Peyer's patch (tissue), 4 donors: ENCODE data around the gene USP3. TPM values are rescaled to one million over a fixed set of nuclear protein-coding genes. Genes with fewer than 3 reads are reported as not detected.

Experiments
- DNase-seq, 3 donors: peaks; one replicate each; pipeline ENCODE4 v3.0.0-alpha.2; 2017 to 2019
- H3K27ac ChIP-seq, 4 donors: fragments of 200-600 bp; sonication (generic); one replicate each; pipeline ENCODE4 v1.5.1; 2016 to 2019
- H3K27me3 ChIP-seq, 2 donors: fragments of 200-600 bp; sonication (generic); one replicate each; pipeline ENCODE4 v1.5.1; 2019
- H3K36me3 ChIP-seq, 3 donors: fragments of 200-600 bp; sonication (generic); one replicate each; pipeline ENCODE4 v1.5.1; 2016 to 2019
- H3K4me1 ChIP-seq, 4 donors: fragments of 200-600 bp; sonication (generic); one replicate each; pipeline ENCODE4 v1.5.1; 2016 to 2019
- H3K4me3 ChIP-seq, 4 donors: fragments of 200-600 bp; sonication (generic); 1 replicate in 3 of 4; 2 replicates in 1 of 4; pipeline ENCODE4 v1.5.1; 2016 to 2019; ENCODE audit warnings: mild to moderate bottlenecking in 1 of 4
- H3K9me3 ChIP-seq, 4 donors: fragments of 200-600 bp; sonication (generic); one replicate each; pipeline ENCODE4 v1.5.1; 2016 to 2019; ENCODE audit warnings: mild to moderate bottlenecking in 1 of 4
- POLR2A ChIP-seq, 2 donors: fragments of 450-650 bp; IDR thresholded peaks; one replicate each; pipeline ENCODE4 v1.5.1; 2017; ENCODE audit warnings: antibody characterized with exemption in 2 of 2, mild to moderate bottlenecking in 2 of 2, moderate library complexity in 2 of 2
- total RNA-seq, 4 donors: library from RNA; depleted of rRNA; stranded (reverse); fragments of >200 nt; gene quantifications; one replicate each; pipeline ENCODE4 v1.1.0, GENCODE V29; 2016
- TF ChIP-seq, protein P1 (sequence below), 6 experiments: fragments of 450-650 bp in 4 of 6; fragments of 200-600 bp in 2 of 6; sonication (generic) in 1 of 6; IDR thresholded peaks; one replicate each; pipeline ENCODE4 v1.5.1; 2017 to 2019; ENCODE audit warnings: antibody characterized with exemption in 6 of 6, mild to moderate bottlenecking in 3 of 6, moderate library complexity in 1 of 6

Gene USP3
- total RNA-seq, 4 donors from 2014 or later = 67.8 to 86.1 (median 76.9) TPM

GRCh38 chr15:63465104-63465503 is 39.3 kb upstream of the USP3 start:
- H3K27ac ChIP-seq = peak overlapping the region in 1 of 4 donors; percentile 10
- no peak for DNase-seq
- H3K9me3 ChIP-seq = no peaks in the 10 kb centered on the region
- no peak for TF ChIP-seq POLR2A (IDR thresholded peaks at IDR 0.05)
- TF ChIP-seq, protein P1, sequence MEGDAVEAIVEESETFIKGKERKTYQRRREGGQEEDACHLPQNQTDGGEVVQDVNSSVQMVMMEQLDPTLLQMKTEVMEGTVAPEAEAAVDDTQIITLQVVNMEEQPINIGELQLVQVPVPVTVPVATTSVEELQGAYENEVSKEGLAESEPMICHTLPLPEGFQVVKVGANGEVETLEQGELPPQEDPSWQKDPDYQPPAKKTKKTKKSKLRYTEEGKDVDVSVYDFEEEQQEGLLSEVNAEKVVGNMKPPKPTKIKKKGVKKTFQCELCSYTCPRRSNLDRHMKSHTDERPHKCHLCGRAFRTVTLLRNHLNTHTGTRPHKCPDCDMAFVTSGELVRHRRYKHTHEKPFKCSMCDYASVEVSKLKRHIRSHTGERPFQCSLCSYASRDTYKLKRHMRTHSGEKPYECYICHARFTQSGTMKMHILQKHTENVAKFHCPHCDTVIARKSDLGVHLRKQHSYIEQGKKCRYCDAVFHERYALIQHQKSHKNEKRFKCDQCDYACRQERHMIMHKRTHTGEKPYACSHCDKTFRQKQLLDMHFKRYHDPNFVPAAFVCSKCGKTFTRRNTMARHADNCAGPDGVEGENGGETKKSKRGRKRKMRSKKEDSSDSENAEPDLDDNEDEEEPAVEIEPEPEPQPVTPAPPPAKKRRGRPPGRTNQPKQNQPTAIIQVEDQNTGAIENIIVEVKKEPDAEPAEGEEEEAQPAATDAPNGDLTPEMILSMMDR (IDR thresholded peaks at IDR 0.05) = no peak
- H3K4me3 ChIP-seq = no peak overlapping the region
- H3K27me3 ChIP-seq = no peaks in the 10 kb centered on the region
- H3K4me1 ChIP-seq = peaks cover 0 to 60% (median 6%) of the 10 kb centered on the region in 4 donors
- H3K36me3 ChIP-seq = no peaks in the 10 kb centered on the region

DNA sequence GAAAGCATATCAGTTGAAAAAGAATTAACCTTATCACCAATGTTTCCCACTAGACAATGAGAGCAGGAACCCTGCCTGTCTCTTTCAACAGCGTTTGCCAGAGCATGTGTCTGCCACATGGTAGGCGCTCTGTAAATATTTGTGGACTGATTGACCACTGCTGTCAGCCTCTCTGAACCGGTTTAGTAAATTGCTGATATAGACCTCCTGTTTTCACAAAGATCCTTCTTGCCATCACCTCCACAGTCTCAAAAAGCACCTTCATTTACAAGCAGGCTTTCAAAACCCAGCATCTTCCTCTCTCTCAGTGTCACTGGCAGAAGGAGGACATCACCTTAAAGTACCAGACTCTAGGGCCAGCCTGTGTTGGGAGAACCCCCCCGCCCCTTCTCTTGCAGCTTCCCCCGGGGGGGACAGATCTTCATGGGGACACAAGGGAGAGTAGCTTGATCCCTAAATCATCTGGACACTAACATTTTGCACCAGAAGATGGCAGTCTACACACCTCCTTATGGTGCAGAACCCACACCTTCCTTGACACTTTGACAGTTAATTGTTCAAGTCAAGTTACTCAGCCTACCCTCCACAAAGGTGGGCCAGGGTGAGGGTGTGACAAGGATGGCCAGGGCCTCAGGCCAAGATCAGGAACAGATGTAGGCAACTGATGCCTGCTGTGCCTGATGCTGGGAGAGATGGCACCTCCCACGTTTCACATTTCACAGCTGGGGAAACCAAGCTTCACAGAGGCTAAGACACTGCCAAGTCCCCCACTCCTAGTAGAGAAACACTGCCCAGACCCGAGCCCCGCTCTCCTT is 37.8 kb upstream of the USP3 start:
- no peak for TF ChIP-seq POLR2A (IDR thresholded peaks at IDR 0.05)
- TF ChIP-seq, protein P1 (IDR thresholded peaks at IDR 0.05) = peak; percentile 38 to 80 (median 72)
- Histone ChIP-seq H3K4me3 (no peak overlapping the region), H3K27me3 (no peaks in the 10 kb centered on the region), H3K27ac (peak overlapping the region in 1 of 4 donors; percentile 6), H3K4me1 (peaks cover 0 to 51% (median 4%) of the 10 kb centered on the region in 4 donors), H3K36me3 (no peaks in the 10 kb centered on the region), H3K9me3 (no peaks in the 10 kb centered on the region)
- DNase-seq = peak in 1 of 3 donors; percentile 69

DNA sequence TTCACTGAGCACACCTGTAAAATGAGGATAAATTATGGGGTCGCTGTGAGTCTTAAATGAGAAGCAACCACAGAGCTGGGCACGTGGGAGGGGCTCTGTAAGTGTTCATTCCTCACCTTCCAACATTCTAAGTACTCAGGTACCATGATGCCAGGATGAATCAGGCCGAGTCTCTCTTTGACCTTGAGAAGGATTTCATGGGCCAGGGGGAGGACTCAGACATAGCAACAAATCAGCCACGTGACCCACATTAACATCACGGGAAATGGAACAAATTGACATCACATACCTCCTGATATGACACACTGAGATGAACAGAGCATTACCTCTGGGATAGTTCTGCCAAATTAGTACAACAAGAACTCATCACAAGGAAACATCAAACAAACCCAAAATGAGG is 35.2 kb upstream of the USP3 start:
- H3K27me3 ChIP-seq = no peaks in the 10 kb centered on the region
- no peaks in the 10 kb centered on the region for H3K36me3 ChIP-seq
- H3K4me3 ChIP-seq = no peak overlapping the region
- H3K27ac ChIP-seq = no peak overlapping the region
- no peak for DNase-seq
- no peaks in the 10 kb centered on the region for H3K9me3 ChIP-seq
- peaks cover 0 to 42% (median 10%) of the 10 kb centered on the region in 4 donors for H3K4me1 ChIP-seq
- TF ChIP-seq POLR2A (IDR thresholded peaks at IDR 0.05) = no peak
- TF ChIP-seq, protein P1 (IDR thresholded peaks at IDR 0.05) = no peak

GRCh38 chr15:63469984-63470383 is 34.4 kb upstream of the USP3 start:
- Histone ChIP-seq H3K27ac (no peak overlapping the region), H3K27me3 (no peaks in the 10 kb centered on the region), H3K36me3 (no peaks in the 10 kb centered on the region), H3K9me3 (no peaks in the 10 kb centered on the region), H3K4me3 (no peak overlapping the region), H3K4me1 (peaks cover 0 to 40% (median 12%) of the 10 kb centered on the region in 4 donors)
- no peak for TF ChIP-seq POLR2A (IDR thresholded peaks at IDR 0.05)
- TF ChIP-seq, protein P1 (IDR thresholded peaks at IDR 0.05) = no peak
- no peak for DNase-seq

DNA sequence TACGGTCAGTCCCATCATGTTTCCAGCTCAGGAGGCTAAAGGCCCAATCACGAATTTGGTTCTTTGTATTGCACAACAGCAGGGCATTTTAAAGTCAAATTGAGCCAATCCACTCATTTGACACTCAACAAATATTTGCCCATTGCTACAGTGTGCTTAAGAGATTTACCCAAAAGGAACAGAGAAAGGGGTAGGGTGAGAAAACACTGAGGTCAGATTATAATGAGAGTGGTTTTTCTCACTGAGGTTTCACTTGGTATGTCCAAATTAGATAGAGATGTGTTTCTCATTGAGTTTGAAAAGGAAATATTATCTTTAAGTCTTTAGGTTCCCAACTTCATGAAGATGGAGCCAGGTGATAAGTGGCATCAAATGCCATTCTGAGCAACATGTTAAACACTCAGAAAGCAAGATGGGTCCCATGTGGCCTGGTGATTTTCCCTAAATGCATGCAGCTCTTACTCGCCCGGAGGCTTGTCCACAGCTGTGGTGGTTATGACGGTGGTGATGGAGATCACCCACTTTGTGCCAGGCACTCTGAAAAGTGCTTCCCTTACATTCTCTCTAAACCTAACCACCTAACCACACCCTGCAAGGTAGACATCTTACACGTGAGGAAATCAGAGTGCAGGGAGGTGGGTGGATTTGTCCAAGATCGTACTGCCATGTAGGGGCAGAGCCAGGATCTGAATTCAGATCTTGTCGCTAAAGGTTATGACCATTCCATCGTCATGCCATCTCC is 31.2 kb upstream of the USP3 start:
- H3K4me3 ChIP-seq = no peak overlapping the region
- no peaks in the 10 kb centered on the region for H3K36me3 ChIP-seq
- no peak for DNase-seq
- peak overlapping the region; percentile 68 to 89 (median 79) for H3K27ac ChIP-seq
- peaks cover 0 to 48% (median 12%) of the 10 kb centered on the region in 4 donors for H3K4me1 ChIP-seq
- H3K27me3 ChIP-seq = no peaks in the 10 kb centered on the region
- no peak for TF ChIP-seq POLR2A (IDR thresholded peaks at IDR 0.05)
- TF ChIP-seq, protein P1 (IDR thresholded peaks at IDR 0.05) = no peak
- no peaks in the 10 kb centered on the region for H3K9me3 ChIP-seq
